IMR-90 (cell line): ENCODE results near the gene MICU1. TPM values are rescaled to one million over a fixed set of nuclear protein-coding genes. Genes with fewer than 3 reads are reported as not detected.

Source experiments
- ATAC-seq: fragments of 200-7000 bp; cut with Tn5 transposase; 2 replicates; pipeline ENCODE4 v1.9.1; 2020; ENCODE audit warnings: low read depth, mild to moderate bottlenecking, moderate library complexity
- Bru-seq: library from RNA; stranded (reverse); fragments of 400-500 nt; gene quantifications from one replicate; lab custom pipeline; 2021; lab: Mats Ljungman, UMichigan
- BruChase-seq, 2 experiments: library from RNA; stranded (reverse); fragments of 400-500 nt; gene quantifications; one replicate each; lab custom pipeline; 2021; lab: Mats Ljungman, UMichigan
- BruUV-seq: library from RNA; stranded (reverse); fragments of 400-500 nt; replicated peaks from 2 replicates; lab custom pipeline; 2021; lab: Mats Ljungman, UMichigan
- CTCF ChIA-PET: fragments of 300-600 bp; formaldehyde crosslinking; extraction: SDS; loops from one replicate; lab custom pipeline; 2021; ENCODE audit warnings: antibody characterized with exemption; lab: Yijun Ruan, JAX
- POLR2A ChIA-PET: fragments of 300-600 bp; sonication (Branson Sonifier 250); formaldehyde crosslinking; loops from one replicate; lab custom pipeline; 2022; ENCODE audit warnings: antibody characterized with exemption; ENCODE audit not compliant: unreplicated experiment; lab: Charles Lee
- DNase-seq: peaks from one replicate; pipeline ENCODE4 v3.0.0; 2013
- H2AFZ ChIP-seq: replicated peaks from 2 replicates; pipeline ENCODE3; 2013; ENCODE audit warnings: low read length, mild to moderate bottlenecking; ENCODE audit not compliant: poor library complexity
- H2AK5ac ChIP-seq: 2 replicates; pipeline ENCODE4 v1.6.1; 2013; ENCODE audit warnings: low read depth, low read length, inconsistent platforms
- H2AK9ac ChIP-seq: replicated peaks from 2 replicates; pipeline ENCODE3; 2013; ENCODE audit warnings: mild to moderate bottlenecking, low read depth, low read length, moderate library complexity; ENCODE audit not compliant: poor library complexity
- H2BK120ac ChIP-seq: 2 replicates; pipeline ENCODE4 v1.6.1; 2013; ENCODE audit warnings: low read depth, low read length, inconsistent platforms
- H2BK15ac ChIP-seq: 3 replicates; pipeline ENCODE4 v1.6.1; 2013; ENCODE audit warnings: low read depth, low read length, inconsistent platforms
- H2BK20ac ChIP-seq: 2 replicates; pipeline ENCODE4 v1.6.1; 2013; ENCODE audit warnings: low read depth, mild to moderate bottlenecking, inconsistent platforms, low read length, moderate library complexity
- H2BK5ac ChIP-seq: 2 replicates; pipeline ENCODE4 v1.6.1; 2013; ENCODE audit warnings: mild to moderate bottlenecking, low read depth, low read length, inconsistent platforms; ENCODE audit not compliant: poor library complexity, severe bottlenecking
- H3K14ac ChIP-seq: replicated peaks from 2 replicates; pipeline ENCODE4 v1.6.1; 2013; ENCODE audit warnings: low read depth, low read length, inconsistent platforms
- H3K18ac ChIP-seq: 2 replicates; pipeline ENCODE4 v1.6.1; 2013; ENCODE audit warnings: low read depth, low read length, control low read depth
- H3K23ac ChIP-seq: 2 replicates; pipeline ENCODE4 v1.6.1; 2013; ENCODE audit warnings: low read depth, low read length, inconsistent platforms
- H3K27ac ChIP-seq: 2 replicates; pipeline ENCODE4 v1.5.1; 2013; ENCODE audit warnings: mild to moderate bottlenecking, control low read depth, low read length; ENCODE audit not compliant: insufficient read depth
- H3K27me3 ChIP-seq: 2 replicates; pipeline ENCODE4 v1.6.1; 2013; ENCODE audit warnings: low read length; ENCODE audit not compliant: control insufficient read depth, insufficient read depth
- H3K36me3 ChIP-seq: 2 replicates; pipeline ENCODE4 v1.6.1; 2013; ENCODE audit warnings: low read length, mixed read lengths; ENCODE audit not compliant: control insufficient read depth, insufficient read depth
- H3K4ac ChIP-seq: 2 replicates; pipeline ENCODE4 v1.6.1; 2013; ENCODE audit warnings: low read depth, low read length, inconsistent platforms
- H3K4me1 ChIP-seq: 2 replicates; pipeline ENCODE4 v1.6.1; 2013; ENCODE audit warnings: low read length, mixed read lengths; ENCODE audit not compliant: control insufficient read depth, insufficient read depth
- H3K4me2 ChIP-seq: 2 replicates; pipeline ENCODE4 v1.6.1; 2013; ENCODE audit warnings: low read depth, mild to moderate bottlenecking, control low read depth, low read length, moderate library complexity
- H3K4me3 ChIP-seq: 2 replicates; pipeline ENCODE4 v1.5.1; 2013; ENCODE audit warnings: low read depth, mild to moderate bottlenecking, control low read depth, low read length, moderate library complexity; ENCODE audit not compliant: insufficient read depth
- H3K56ac ChIP-seq: 2 replicates; pipeline ENCODE4 v1.6.1; 2013; ENCODE audit warnings: low read length, inconsistent platforms; ENCODE audit not compliant: insufficient read depth; ENCODE audit errors: extremely low read depth
- H3K79me1 ChIP-seq, 2 experiments: 2 replicates each; pipeline ENCODE4 v1.6.1; 2013; ENCODE audit warnings: low read length in 2 of 2, inconsistent platforms in 1 of 2, low read depth in 1 of 2
- H3K9ac ChIP-seq: 2 replicates; pipeline ENCODE4 v1.6.1; 2013; ENCODE audit warnings: low read depth, low read length, control low read depth
- H3K9me1 ChIP-seq: 2 replicates; pipeline ENCODE4 v1.6.1; 2013; ENCODE audit warnings: low read length, inconsistent platforms; ENCODE audit not compliant: insufficient read depth
- H3K9me3 ChIP-seq: 2 replicates; pipeline ENCODE4 v1.6.1; 2013; ENCODE audit warnings: low read length; ENCODE audit not compliant: control insufficient read depth, insufficient read depth
- H4K20me1 ChIP-seq: 2 replicates; pipeline ENCODE4 v1.6.1; 2013; ENCODE audit warnings: low read length, inconsistent platforms; ENCODE audit not compliant: insufficient read depth
- H4K5ac ChIP-seq: 2 replicates; pipeline ENCODE4 v1.6.1; 2013; ENCODE audit warnings: mild to moderate bottlenecking, low read depth, low read length, control low read depth
- H4K8ac ChIP-seq, 2 experiments: 2 replicates each; pipeline ENCODE4 v1.6.1; 2013; ENCODE audit warnings: low read depth in 2 of 2, low read length in 2 of 2, control low read depth in 1 of 2, inconsistent platforms in 1 of 2
- H4K91ac ChIP-seq: 2 replicates; pipeline ENCODE4 v1.6.1; 2013; ENCODE audit warnings: low read depth, low read length, inconsistent platforms; ENCODE audit not compliant: insufficient read depth
- BHLHE40 ChIP-seq: fragments of 150-350 bp; IDR thresholded peaks from 2 replicates; pipeline ENCODE4 v1.6.1; 2016; ENCODE audit warnings: mild to moderate bottlenecking, low read depth, low read length
- CHD1 ChIP-seq: IDR thresholded peaks from 2 replicates; pipeline ENCODE4 v1.6.1; 2012; ENCODE audit warnings: low read depth, low read length, improper control_type of control experiment
- ELK1 ChIP-seq: fragments of 150-350 bp; IDR thresholded peaks from 2 replicates; pipeline ENCODE4 v1.6.1; 2016; ENCODE audit warnings: low read depth, mild to moderate bottlenecking, low read length, moderate library complexity, borderline replicate concordance
- FOS ChIP-seq: fragments of 150-350 bp; IDR thresholded peaks from 2 replicates; pipeline ENCODE4 v1.6.1; 2016; ENCODE audit warnings: low read depth, low read length
- MAZ ChIP-seq: IDR thresholded peaks from 2 replicates; pipeline ENCODE4 v1.6.1; 2012; ENCODE audit warnings: low read depth, mild to moderate bottlenecking, low read length, improper control_type of control experiment, moderate library complexity, borderline replicate concordance
- POLR2A ChIP-seq: IDR thresholded peaks from 2 replicates; pipeline ENCODE4 v1.6.1; 2012; ENCODE audit warnings: mild to moderate bottlenecking, low read depth, low read length
- RAD21 ChIP-seq: IDR thresholded peaks from 2 replicates; pipeline ENCODE4 v1.6.1; 2012; ENCODE audit warnings: low read length, improper control_type of control experiment
- RCOR1 ChIP-seq: IDR thresholded peaks from 2 replicates; pipeline ENCODE4 v1.6.1; 2012; ENCODE audit warnings: mild to moderate bottlenecking, low read length, improper control_type of control experiment; ENCODE audit not compliant: insufficient replicate concordance
- RFX5 ChIP-seq: IDR thresholded peaks from 2 replicates; pipeline ENCODE4 v1.8.0; 2012; ENCODE audit warnings: low read depth, mild to moderate bottlenecking, low read length, moderate library complexity
- SMC3 ChIP-seq: fragments of 150-350 bp; IDR thresholded peaks from 2 replicates; pipeline ENCODE4 v1.6.1; 2016; ENCODE audit warnings: low read depth, mild to moderate bottlenecking, antibody characterized with exemption, low read length, moderate library complexity
- USF2 ChIP-seq: fragments of 150-350 bp; IDR thresholded peaks from 2 replicates; pipeline ENCODE4 v1.6.1; 2017; ENCODE audit warnings: mild to moderate bottlenecking, antibody characterized with exemption, low read length, low read depth
- WGBS, 2 experiments: methylation state at CpG; one replicate each; pipeline versions ENCODE4 v1.1.5 to v1.1.7; 2013; ENCODE audit warnings: missing lambda C conversion rate in 2 of 2; ENCODE audit not compliant: insufficient read length in 1 of 2; ENCODE audit errors: extremely low coverage in 2 of 2; 5-methylcytosine and 5-hydroxymethylcytosine counted together
- dilution Hi-C: fragments of 300-500 bp; cut with HindIII; formaldehyde crosslinking; loops from one replicate; pipeline ENCODE4 v1.14.3; 2018; ENCODE audit warnings: low sequenced_read_pairs; ENCODE audit not compliant: unreplicated experiment
- in situ Hi-C: fragments of 300-500 bp; cut with MboI; formaldehyde crosslinking; loops from 3 replicates; pipeline ENCODE4 v1.14.3; 2019; ENCODE audit warnings: low sequenced_read_pairs, inconsistent platforms, mixed read lengths
- intact Hi-C: fragments of 100-400 bp; cut with micrococcal nuclease; formaldehyde crosslinking; loops from 2 replicates; pipeline ENCODE4 v1.10.0; 2022
- long read RNA-seq: library from polyadenylated mRNA; unstranded; transcript quantifications from one replicate; pipeline ENCODE4 v2.0.0, GENCODE V29; 2021; ENCODE audit not compliant: unreplicated experiment
- polyA plus RNA-seq, 3 experiments: library from polyadenylated mRNA; depleted of rRNA; stranded (reverse); fragments of >200 nt; gene quantifications; 2 replicates each; pipeline ENCODE4 v1.2.3, GENCODE V29; 2012; ENCODE audit warnings: low replicate concordance in 1 of 3
- total RNA-seq: library from RNA; depleted of rRNA; stranded (reverse); fragments of >200 nt; gene quantifications from 2 replicates; pipeline ENCODE4 v1.2.3, GENCODE V29; 2012; rRNA removed

The MICU1 gene
- 43.6 and 45.0 TPM in 2 replicates for total RNA-seq
- polyA plus RNA-seq (2012; rRNA removed) = 43.3 and 44.7 TPM in 2 replicates
- polyA plus RNA-seq (2012; cell fraction: cytosol; rRNA removed) = 28.1 and 53.8 TPM in 2 replicates
- polyA plus RNA-seq (2012; cell fraction: nucleus; rRNA removed; ENCODE audit: low replicate concordance) = 10.1 and 22.7 TPM in 2 replicates
- percentile 75 among the genes with signal in this experiment for Bru-seq, nascent RNA
- BruChase-seq, experiment 1, labeled RNA remaining after a 6-hour chase = percentile 76 among the genes with signal in this experiment
- percentile 65 among the genes with signal in this experiment for BruChase-seq, experiment 2, labeled RNA remaining after a 2-hour chase
- long read RNA-seq, transcript MICU1-208 (3 exons, 580 nt) = minor isoform, 7 of 35 reads
- long read RNA-seq, transcript MICU1-201 (12 exons, 2,383 nt) = major isoform, 17 of 35 reads
- long read RNA-seq, partial matches to known transcripts = 2 of 35 reads
- long read RNA-seq, other reads (novel, unspliced or antisense) = 9 of 35 reads

GRCh38 chr10:72625608-72626443 is at the start of gene MICU1:
Gene MICU1 (minus strand): TSS chr10:72626079. CDS start chr10:72566793, 59,286 bp downstream.
- Histone ChIP-seq H3K27me3 (no peaks in the 10 kb centered on the region), H3K4me2 (peak within 1 kb of the TSS; percentile 98), H3K9me3 (no peaks in the 10 kb centered on the region), H3K27ac (peak within 1 kb of the TSS; percentile 80), H2BK5ac (peak within 1 kb of the TSS; percentile 70), H3K23ac (peak within 1 kb of the TSS; percentile 92), H2AK5ac (peak within 1 kb of the TSS; percentile 47), H2BK20ac (peak within 1 kb of the TSS; percentile 24; the same call in 1 of the 2 replicates), H3K4ac (peak within 1 kb of the TSS; percentile 84), H4K91ac (peak within 1 kb of the TSS; percentile 74), H3K18ac (peak within 1 kb of the TSS; percentile 25), H2AK9ac (peak within 1 kb of the TSS; percentile 95), H3K4me3 (peak within 1 kb of the TSS; percentile 73), H4K8ac (peak within 1 kb of the TSS; percentile 31 to 89), H3K9me1 (peaks cover 4% of the 10 kb centered on the region), H2BK15ac (peak within 1 kb of the TSS; percentile 39; the same call in 2 of the 3 replicates), H2AFZ (peak within 1 kb of the TSS; percentile 98), H3K4me1 (peaks cover 5% of the 10 kb centered on the region), H3K9ac (peak within 1 kb of the TSS; percentile 85), H2BK120ac (peak within 1 kb of the TSS; percentile 74), H4K20me1 (peaks cover 8% of the 10 kb centered on the region; the same call in 1 of the 2 replicates), H3K36me3 (no peaks in the 10 kb centered on the region), H3K14ac (peak within 1 kb of the TSS; percentile 92), H3K56ac (peak within 1 kb of the TSS; percentile 86), H4K5ac (peak within 1 kb of the TSS; percentile 59; the same call in 1 of the 2 replicates), H3K79me1 (peaks cover 14 to 38% of the 10 kb centered on the region in 2 experiments)
- peak; percentile 99 for ATAC-seq
- WGBS, 2 experiments = 0% methylated on average over 8 of the region's 49 CpGs; no CpG with 5 or more reads in 1 of the 2 experiments
- intact Hi-C loops = loop anchor here (1.0 to 2.0 kb wide), 2 partner anchors 208 to 261 kb away; no protein-coding TSS in a partner anchor
- DNase-seq = peak; percentile 90
- dilution Hi-C loops = no loop called here
- TSS peak; percentile 84 for BruUV-seq
- CTCF ChIA-PET = interaction anchor here (0.6 kb wide), 1 partner anchor 158 kb away, joined by 4 read pairs; no protein-coding TSS in a partner anchor
- POLR2A ChIA-PET = interaction anchor here (0.6 kb wide), 1 partner anchor 285 kb away, joined by 6 read pairs; no protein-coding TSS in a partner anchor
- in situ Hi-C loops = no loop called here
- peak; percentile 98 for TF ChIP-seq BHLHE40
- no peak for TF ChIP-seq RCOR1
- no peak for TF ChIP-seq CHD1
- no peak for TF ChIP-seq ELK1
- TF ChIP-seq USF2 = peak; percentile 96
- TF ChIP-seq POLR2A = peak; percentile 82
- TF ChIP-seq SMC3 = no peak
- no peak for TF ChIP-seq FOS
- no peak for TF ChIP-seq RFX5
- peak; percentile 80 for TF ChIP-seq MAZ
- TF ChIP-seq RAD21 = no peak
